WI38 (cell line): ENCODE results near the gene TBCD.

Experiments
- H3K4me3 ChIP-seq: 2 replicates; pipeline ENCODE4 v1.5.1; 2011; ENCODE audit warnings: low read depth, mild to moderate bottlenecking, control low read depth, low read length
- CTCF ChIP-seq: IDR thresholded peaks from 2 replicates; pipeline ENCODE4 v1.5.1; 2012; ENCODE audit warnings: low read depth, mild to moderate bottlenecking, control low read depth, low read length

The TBCD gene

GRCh38 chr17:82882715-82883418, 131.0 kb downstream of the TBCD start:
- no peak for TF ChIP-seq CTCF
- H3K4me3 ChIP-seq, result no peak overlapping the region

- H3K4me3 ChIP-seq, result no peak overlapping the region
- no peak for TF ChIP-seq CTCF
Measured at GRCh38 chr17:82883419-82884031, 131.7 kb downstream of the TBCD start.

GRCh38 chr17:82884341-82884969, 132.6 kb downstream of the TBCD start:
- no peak overlapping the region for H3K4me3 ChIP-seq
- TF ChIP-seq CTCF, result no peak

- TF ChIP-seq CTCF, result no peak
- no peak overlapping the region for H3K4me3 ChIP-seq
Measured at GRCh38 chr17:82884970-82885353, 133.1 kb downstream of the TBCD start.

GRCh38 chr17:82887255-82888164, 135.6 kb downstream of the TBCD start:
- no peak overlapping the region for H3K4me3 ChIP-seq
- no peak for TF ChIP-seq CTCF

GRCh38 chr17:82888583-82889495, 137.0 kb downstream of the TBCD start:
- no peak for TF ChIP-seq CTCF

More at GRCh38 chr17:82888583-82889495, 137.0 kb downstream of the TBCD start:
- H3K4me3 ChIP-seq, result no peak overlapping the region
